Caco-2 (cell line): ENCODE data around the gene CDK7. TPM values are rescaled to one million over a fixed set of nuclear protein-coding genes. Genes with fewer than 3 reads are reported as not detected.
A peak's percentile ranks its signal among the peaks of the same experiment; 100 is the strongest.

Experiments
- BruUV-seq: library from RNA; stranded (reverse); fragments of 400-500 nt; replicated peaks from 2 replicates; lab custom pipeline; 2021; lab: Mats Ljungman, UMichigan
- CTCF ChIA-PET: fragments of 300-600 bp; sonication (Branson Sonifier 250); formaldehyde crosslinking; loops from one replicate; lab custom pipeline; 2022; ENCODE audit warnings: antibody characterized with exemption; lab: Charles Lee
- POLR2A ChIA-PET: fragments of 300-600 bp; sonication (Branson Sonifier 250); formaldehyde crosslinking; loops from one replicate; lab custom pipeline; 2022; ENCODE audit warnings: antibody characterized with exemption; lab: Charles Lee
- DNase-seq, 2 experiments: peaks; one replicate each; pipeline versions ENCODE4 v3.0.0 to v3.0.0-alpha.2; 2020 to 2022
- H3K27me3 ChIP-seq: replicated peaks from 2 replicates; pipeline ENCODE4 v1.6.0; 2011; ENCODE audit warnings: low read length; ENCODE audit not compliant: control insufficient read depth, insufficient read depth
- H3K36me3 ChIP-seq: 2 replicates; pipeline ENCODE4 v1.5.1; 2011; ENCODE audit warnings: low read length; ENCODE audit not compliant: control insufficient read depth, insufficient read depth
- H3K4me1 ChIP-seq: fragments of 250-450 bp; sonication (Bioruptor Pico); 2 replicates; pipeline ENCODE4 v1.5.1; 2020; ENCODE audit warnings: mild to moderate bottlenecking
- H3K4me3 ChIP-seq: 2 replicates; pipeline ENCODE4 v1.5.1; 2011; ENCODE audit warnings: low read depth, mild to moderate bottlenecking, control low read depth, low read length
- H3K9me3 ChIP-seq: fragments of 250-450 bp; sonication (Bioruptor Pico); 2 replicates; pipeline ENCODE4 v1.5.1; 2020; ENCODE audit warnings: mild to moderate bottlenecking, moderate library complexity
- H3K27ac Mint-ChIP-seq: one replicate; pipeline ENCODE4 v1.8.0; 2022; ENCODE audit warnings: mixed read lengths; ENCODE audit not compliant: unreplicated experiment
- H3K27me3 Mint-ChIP-seq: one replicate; pipeline ENCODE4 v1.8.0; 2022; ENCODE audit warnings: mixed read lengths; ENCODE audit not compliant: insufficient read depth, unreplicated experiment
- H3K36me3 Mint-ChIP-seq: one replicate; pipeline ENCODE4 v1.8.0; 2022; ENCODE audit warnings: mild to moderate bottlenecking, mixed read lengths; ENCODE audit not compliant: insufficient read depth, unreplicated experiment
- H3K4me1 Mint-ChIP-seq: one replicate; pipeline ENCODE4 v1.8.0; 2022; ENCODE audit warnings: low read depth, mixed read lengths; ENCODE audit not compliant: unreplicated experiment
- H3K4me3 Mint-ChIP-seq: one replicate; pipeline ENCODE4 v1.8.0; 2022; ENCODE audit warnings: mild to moderate bottlenecking, moderate library complexity, mixed read lengths; ENCODE audit not compliant: unreplicated experiment
- H3K9me3 Mint-ChIP-seq: one replicate; pipeline ENCODE4 v1.8.0; 2022; ENCODE audit warnings: mixed read lengths; ENCODE audit not compliant: unreplicated experiment
- intact Hi-C: fragments of 100-400 bp; cut with micrococcal nuclease; formaldehyde crosslinking; loops from one replicate; pipeline ENCODE4 v1.10.0; 2022; ENCODE audit not compliant: unreplicated experiment
- total RNA-seq: library from RNA; stranded (reverse); gene quantifications from 2 replicates; pipeline ENCODE4 v1.2.3, GENCODE V29; 2022
- TF ChIP-seq, protein P1 (sequence below), 2 experiments: fragments of 200-600 bp in 1 of 2; IDR thresholded peaks; 1 replicate in 1 of 2; 2 replicates in 1 of 2; pipeline versions ENCODE4 v1.5.1 to v1.8.0; 2011 to 2022; ENCODE audit warnings: antibody characterized with exemption in 1 of 2, control low read depth in 1 of 2, inconsistent platforms in 1 of 2, low read depth in 1 of 2, low read length in 1 of 2, mild to moderate bottlenecking in 1 of 2, moderate library complexity in 1 of 2; ENCODE audit not compliant: insufficient read depth in 1 of 2, severe bottlenecking in 1 of 2, unreplicated experiment in 1 of 2

Gene CDK7
- total RNA-seq, 1 experiment from 2014 or later, result 90.5 TPM

DNA sequence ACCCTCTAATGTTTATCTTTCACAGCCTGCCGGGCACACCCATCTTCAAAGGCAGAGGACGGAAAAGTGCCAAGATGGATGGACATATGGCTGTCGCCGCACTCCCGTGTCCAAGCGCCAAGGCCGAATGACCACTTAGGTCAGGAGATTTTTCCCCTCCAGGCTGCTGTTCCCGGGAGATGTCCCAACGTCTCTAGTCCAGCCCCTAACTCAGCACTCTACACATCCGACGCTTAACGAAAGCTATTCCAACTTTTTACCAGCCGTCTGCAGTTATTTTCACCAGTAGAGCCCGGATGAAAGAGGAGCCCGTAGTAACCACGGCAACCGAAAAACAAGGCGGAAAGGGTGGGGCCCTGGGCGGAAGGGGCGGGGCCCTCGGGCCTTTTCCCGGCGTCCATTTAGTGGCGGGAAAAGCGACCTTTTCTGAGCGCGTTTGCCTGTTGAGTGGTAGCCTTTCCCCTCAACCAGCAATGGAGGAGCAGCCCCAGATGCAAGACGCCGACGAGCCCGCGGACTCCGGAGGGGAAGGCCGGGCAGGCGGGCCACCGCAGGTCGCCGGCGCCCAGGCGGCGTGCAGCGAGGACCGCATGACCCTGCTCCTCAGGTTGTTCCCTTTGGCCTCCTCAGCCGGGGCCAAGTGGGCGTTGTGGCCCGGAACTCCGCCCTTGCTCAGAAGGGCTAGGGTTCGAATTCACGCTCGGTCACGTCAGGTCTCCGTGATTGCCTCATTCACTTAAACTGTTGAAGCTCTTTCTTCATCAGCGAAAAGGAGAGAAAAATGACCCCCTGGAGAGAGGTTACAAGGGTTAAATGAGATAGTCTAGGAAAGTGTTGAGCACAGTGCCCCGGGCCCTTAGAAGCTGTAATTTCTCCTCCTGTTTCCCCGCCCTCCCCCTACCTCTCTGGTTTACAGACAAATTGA is 45.3 kb upstream of the CDK7 start, which contains the start of gene CENPH:
Gene CENPH, plus strand, starts transcription at position 422 of the 925 bp plus-strand sequence. Its CDS starts 52 bp downstream, at position 474.
- Histone ChIP-seq H3K27me3 (no peaks in the 10 kb centered on the region), H3K4me1 (no peaks in the 10 kb centered on the region), H3K36me3 (no peaks in the 10 kb centered on the region), H3K4me3 (peak within 1 kb of the TSS; percentile 87), H3K9me3 (no peaks in the 10 kb centered on the region)
- peak; percentile 93 to 96 for DNase-seq
- TF ChIP-seq, protein P1, sequence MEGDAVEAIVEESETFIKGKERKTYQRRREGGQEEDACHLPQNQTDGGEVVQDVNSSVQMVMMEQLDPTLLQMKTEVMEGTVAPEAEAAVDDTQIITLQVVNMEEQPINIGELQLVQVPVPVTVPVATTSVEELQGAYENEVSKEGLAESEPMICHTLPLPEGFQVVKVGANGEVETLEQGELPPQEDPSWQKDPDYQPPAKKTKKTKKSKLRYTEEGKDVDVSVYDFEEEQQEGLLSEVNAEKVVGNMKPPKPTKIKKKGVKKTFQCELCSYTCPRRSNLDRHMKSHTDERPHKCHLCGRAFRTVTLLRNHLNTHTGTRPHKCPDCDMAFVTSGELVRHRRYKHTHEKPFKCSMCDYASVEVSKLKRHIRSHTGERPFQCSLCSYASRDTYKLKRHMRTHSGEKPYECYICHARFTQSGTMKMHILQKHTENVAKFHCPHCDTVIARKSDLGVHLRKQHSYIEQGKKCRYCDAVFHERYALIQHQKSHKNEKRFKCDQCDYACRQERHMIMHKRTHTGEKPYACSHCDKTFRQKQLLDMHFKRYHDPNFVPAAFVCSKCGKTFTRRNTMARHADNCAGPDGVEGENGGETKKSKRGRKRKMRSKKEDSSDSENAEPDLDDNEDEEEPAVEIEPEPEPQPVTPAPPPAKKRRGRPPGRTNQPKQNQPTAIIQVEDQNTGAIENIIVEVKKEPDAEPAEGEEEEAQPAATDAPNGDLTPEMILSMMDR (IDR thresholded peaks at IDR 0.05; ENCODE audit: insufficient read depth in 1 of 2, low read depth in 1 of 2, low read length in 1 of 2, severe bottlenecking in 1 of 2, unreplicated experiment in 1 of 2), result no peak
- intact Hi-C loops, result loop anchor here (1.0 kb wide), 4 partner anchors 22 to 143 kb away; partner anchors contain the start of genes CCDC125 and CCNB1
- ChIA-PET CTCF (interaction anchor here (1.0 to 3.0 kb wide), 3 partner anchors 96 to 145 kb away, joined by 3 to 10 read pairs (median 4); partner anchors contain the start of genes CCDC125 and SLC30A5), POLR2A (interaction anchor here (0.6 to 2.1 kb wide), 6 partner anchors 22 to 143 kb away, joined by 3 to 6 read pairs (median 4); partner anchors contain the start of genes CCDC125, CCNB1 and CDK7)
- Mint-ChIP-seq H3K4me3 (peak within 1 kb of the TSS; percentile 96), H3K36me3 (peaks cover 17% of the 10 kb centered on the region), H3K9me3 (no peaks in the 10 kb centered on the region), H3K27ac (peak within 1 kb of the TSS; percentile 100), H3K4me1 (no peaks in the 10 kb centered on the region), H3K27me3 (no peaks in the 10 kb centered on the region)
- no TSS peak for BruUV-seq

DNA sequence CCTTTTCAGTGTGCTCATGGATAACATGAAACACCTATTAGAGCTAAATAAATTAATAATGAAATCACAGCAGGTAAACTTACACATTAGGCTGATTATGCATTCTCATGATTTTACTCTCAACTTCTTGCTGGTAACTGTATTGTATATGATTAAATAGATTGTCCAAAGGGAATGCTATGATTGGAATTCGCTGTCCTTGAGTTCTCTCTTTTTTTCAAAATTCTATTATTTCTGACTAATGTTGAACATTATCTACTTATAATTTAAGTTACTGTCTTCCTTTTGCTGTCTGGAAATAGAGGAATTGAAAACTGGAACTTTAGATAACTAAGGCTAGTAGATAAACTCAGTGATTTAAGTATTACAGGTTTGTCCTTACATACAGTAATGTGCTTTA is 32.2 kb upstream of the CDK7 start:
- ChIA-PET CTCF (no interaction called here), POLR2A (no interaction called here)
- Histone ChIP-seq H3K9me3 (no peaks in the 10 kb centered on the region), H3K36me3 (no peaks in the 10 kb centered on the region), H3K27me3 (no peaks in the 10 kb centered on the region), H3K4me3 (no peak overlapping the region), H3K4me1 (peaks cover 10% of the 10 kb centered on the region; the same call in 1 of the 2 replicates)
- Mint-ChIP-seq H3K27me3 (no peaks in the 10 kb centered on the region), H3K9me3 (no peaks in the 10 kb centered on the region), H3K4me1 (no peaks in the 10 kb centered on the region), H3K27ac (no peak overlapping the region), H3K36me3 (peaks cover 61% of the 10 kb centered on the region), H3K4me3 (no peak overlapping the region)
- TF ChIP-seq, protein P1 (IDR thresholded peaks at IDR 0.05; ENCODE audit: insufficient read depth in 1 of 2, low read depth in 1 of 2, low read length in 1 of 2, severe bottlenecking in 1 of 2, unreplicated experiment in 1 of 2), result no peak
- no TSS peak for BruUV-seq
- no peak for DNase-seq
- intact Hi-C loops, result no loop called here

DNA sequence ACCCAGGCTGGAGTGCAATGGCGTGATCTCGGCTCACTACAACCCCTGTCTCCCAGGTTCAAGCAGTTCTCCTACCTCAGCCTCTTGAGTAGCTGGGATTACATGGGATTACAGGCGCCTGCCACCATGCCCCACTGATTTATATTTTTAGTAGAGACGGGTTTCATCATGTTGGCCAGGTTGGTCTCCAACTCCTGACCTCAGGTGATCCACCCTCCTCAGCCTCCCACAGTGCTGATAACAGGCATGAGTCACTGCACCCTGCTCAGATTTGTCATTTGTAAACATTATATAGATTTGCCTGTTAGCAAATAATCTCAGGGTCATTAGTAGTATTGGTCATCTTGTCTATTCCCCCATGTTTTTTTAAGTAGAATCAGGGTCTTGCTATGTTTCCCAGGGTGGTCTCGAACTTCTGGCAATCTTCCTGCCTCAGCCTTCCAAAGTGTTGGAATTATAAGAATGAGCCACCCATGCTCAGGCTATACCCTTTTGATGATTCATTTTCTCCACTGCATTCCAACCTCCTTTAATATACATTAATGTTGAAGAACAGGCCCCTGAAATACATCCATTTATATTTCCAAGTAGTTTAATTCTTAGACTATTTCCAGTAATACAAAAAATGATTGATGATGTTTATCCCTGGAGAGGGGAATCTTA is 28.0 kb upstream of the CDK7 start:
- no peak overlapping the region for H3K4me3 Mint-ChIP-seq
- CTCF ChIA-PET, result no interaction called here
- TF ChIP-seq, protein P1 (IDR thresholded peaks at IDR 0.05; ENCODE audit: insufficient read depth in 1 of 2, low read depth in 1 of 2, low read length in 1 of 2, severe bottlenecking in 1 of 2, unreplicated experiment in 1 of 2), result no peak
- H3K4me1 Mint-ChIP-seq, result no peaks in the 10 kb centered on the region
- H3K27ac Mint-ChIP-seq, result peak overlapping the region; percentile 71
- BruUV-seq, result no TSS peak
- H3K36me3 Mint-ChIP-seq, result peaks cover 50% of the 10 kb centered on the region
- no peaks in the 10 kb centered on the region for H3K9me3 Mint-ChIP-seq
- H3K27me3 Mint-ChIP-seq, result no peaks in the 10 kb centered on the region
- H3K36me3 ChIP-seq, result no peaks in the 10 kb centered on the region
- no peaks in the 10 kb centered on the region for H3K27me3 ChIP-seq
- H3K4me1 ChIP-seq, result peaks cover 10% of the 10 kb centered on the region; the same call in 1 of the 2 replicates
- intact Hi-C loops, result no loop called here
- DNase-seq, result peak; percentile 22 to 53
- POLR2A ChIA-PET, result no interaction called here
- H3K9me3 ChIP-seq, result no peaks in the 10 kb centered on the region
- H3K4me3 ChIP-seq, result no peak overlapping the region
